ENCODE results near the gene GPX3. TPM values are rescaled to one million over a fixed set of nuclear protein-coding genes. Genes with fewer than 3 reads are reported as not detected.

Gene GPX3
- total RNA-seq, 4 donors from 2014 or later: 252 to 758 (median 352) TPM

DNA sequence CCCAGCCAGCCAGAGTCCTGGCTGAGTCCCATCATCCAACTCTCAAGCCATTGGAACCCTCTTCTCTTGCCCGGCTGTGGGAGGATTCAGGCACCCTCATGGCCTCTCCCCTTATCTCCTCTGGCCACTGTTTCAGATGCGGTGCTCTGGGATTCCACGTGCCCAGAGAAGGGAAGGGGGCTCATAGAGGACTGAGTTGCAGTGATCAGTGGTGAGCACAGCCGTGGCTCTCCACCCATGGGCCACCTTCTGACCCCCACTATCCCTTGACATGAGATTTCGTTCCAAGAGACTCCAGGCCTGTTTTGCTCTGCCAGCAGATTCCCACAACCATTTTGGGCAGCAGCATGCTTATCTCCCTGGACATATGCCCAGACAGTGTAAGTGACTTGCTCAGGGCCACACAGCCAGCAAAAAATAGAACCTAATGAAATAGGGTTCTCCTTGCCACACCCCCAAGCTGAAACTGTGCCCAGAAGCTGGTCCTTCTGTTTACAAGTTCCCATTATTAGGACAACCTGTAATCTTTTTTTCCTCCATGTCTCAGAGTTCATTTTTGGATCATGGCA is 2.7 kb downstream of the GPX3 start:
- WGBS, 2 donors (ENCODE audit: low coverage in 1 of 2): 71% methylated on average over 5 of the region's 5 CpGs; no CpG with 5 or more reads in 1 of the 2 donors
- peak overlapping the region in 3 of 4 donors; percentile 4 to 62 (median 49) for H3K4me3 ChIP-seq
- intact Hi-C loops (cut with DNase I; ENCODE audit: low total_unique reads) (no loop called here), in situ Hi-C loops (cut with MboI; ENCODE audit: low pct_ligation_motif_present in 1 of 4, low pct_unique_long_range_greater_than_20kb in 1 of 4, low sequenced_read_pairs in 3 of 4) (no loop called here)
- peaks cover 0 to 3% (median under 1%) of the 10 kb centered on the region in 4 donors for H3K36me3 ChIP-seq
- no peaks in the 10 kb centered on the region for H3K27me3 ChIP-seq
- TF ChIP-seq, protein P1, sequence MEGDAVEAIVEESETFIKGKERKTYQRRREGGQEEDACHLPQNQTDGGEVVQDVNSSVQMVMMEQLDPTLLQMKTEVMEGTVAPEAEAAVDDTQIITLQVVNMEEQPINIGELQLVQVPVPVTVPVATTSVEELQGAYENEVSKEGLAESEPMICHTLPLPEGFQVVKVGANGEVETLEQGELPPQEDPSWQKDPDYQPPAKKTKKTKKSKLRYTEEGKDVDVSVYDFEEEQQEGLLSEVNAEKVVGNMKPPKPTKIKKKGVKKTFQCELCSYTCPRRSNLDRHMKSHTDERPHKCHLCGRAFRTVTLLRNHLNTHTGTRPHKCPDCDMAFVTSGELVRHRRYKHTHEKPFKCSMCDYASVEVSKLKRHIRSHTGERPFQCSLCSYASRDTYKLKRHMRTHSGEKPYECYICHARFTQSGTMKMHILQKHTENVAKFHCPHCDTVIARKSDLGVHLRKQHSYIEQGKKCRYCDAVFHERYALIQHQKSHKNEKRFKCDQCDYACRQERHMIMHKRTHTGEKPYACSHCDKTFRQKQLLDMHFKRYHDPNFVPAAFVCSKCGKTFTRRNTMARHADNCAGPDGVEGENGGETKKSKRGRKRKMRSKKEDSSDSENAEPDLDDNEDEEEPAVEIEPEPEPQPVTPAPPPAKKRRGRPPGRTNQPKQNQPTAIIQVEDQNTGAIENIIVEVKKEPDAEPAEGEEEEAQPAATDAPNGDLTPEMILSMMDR (IDR thresholded peaks at IDR 0.05): no peak
- TF ChIP-seq POLR2AphosphoS5 (IDR thresholded peaks at IDR 0.05) (no peak), POLR2A (IDR thresholded peaks at IDR 0.05) (no peak), EP300 (IDR thresholded peaks at IDR 0.05; ENCODE audit: low read depth) (no peak)
- peaks cover 5 to 57% (median 33%) of the 10 kb centered on the region in 4 donors for H3K4me1 ChIP-seq
- DNase-seq: no peak
- H3K9me3 ChIP-seq: no peaks in the 10 kb centered on the region
- peak overlapping the region; percentile 74 to 88 (median 82) for H3K27ac ChIP-seq

DNA sequence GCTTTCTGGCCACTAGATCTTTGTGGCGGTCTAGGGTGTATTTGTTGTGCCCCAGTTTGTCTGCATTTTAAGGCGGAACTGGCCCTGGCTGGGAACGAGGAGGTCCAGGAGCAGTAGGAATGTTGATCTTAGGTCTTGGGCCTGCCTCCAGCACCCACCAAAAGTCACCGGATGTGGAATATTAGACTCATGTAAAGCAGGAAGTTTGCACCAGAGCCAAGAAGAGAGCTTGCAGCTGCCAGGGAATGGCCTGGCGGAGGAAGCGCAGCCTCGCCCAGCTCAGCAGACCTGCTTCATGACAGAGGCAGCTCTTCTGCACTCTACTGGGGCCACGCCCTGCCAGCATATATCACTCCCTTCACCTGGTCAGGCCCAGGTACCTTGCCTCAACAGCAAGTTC is 3.3 kb downstream of the GPX3 start:
- Histone ChIP-seq H3K9me3 (no peaks in the 10 kb centered on the region), H3K4me1 (peaks cover 5 to 57% (median 33%) of the 10 kb centered on the region in 4 donors), H3K4me3 (peak overlapping the region in 1 of 4 donors; percentile 62), H3K27ac (peak overlapping the region; percentile 74 to 88 (median 82)), H3K36me3 (peaks cover 0 to 5% (median 2%) of the 10 kb centered on the region in 4 donors), H3K27me3 (no peaks in the 10 kb centered on the region)
- peak in 1 of 3 donors; percentile 42 for TF ChIP-seq POLR2AphosphoS5 (IDR thresholded peaks at IDR 0.05)
- TF ChIP-seq, protein P1 (IDR thresholded peaks at IDR 0.05): no peak
- in situ Hi-C loops (cut with MboI; ENCODE audit: low pct_ligation_motif_present in 1 of 4, low pct_unique_long_range_greater_than_20kb in 1 of 4, low sequenced_read_pairs in 3 of 4): no loop called here
- peak; percentile 64 for DNase-seq
- intact Hi-C loops (cut with DNase I; ENCODE audit: low total_unique reads): no loop called here
- 40% methylated on average over 8 of the region's 8 CpGs; no CpG with 5 or more reads in 1 of the 2 donors for WGBS, 2 donors (ENCODE audit: low coverage in 1 of 2)

DNA sequence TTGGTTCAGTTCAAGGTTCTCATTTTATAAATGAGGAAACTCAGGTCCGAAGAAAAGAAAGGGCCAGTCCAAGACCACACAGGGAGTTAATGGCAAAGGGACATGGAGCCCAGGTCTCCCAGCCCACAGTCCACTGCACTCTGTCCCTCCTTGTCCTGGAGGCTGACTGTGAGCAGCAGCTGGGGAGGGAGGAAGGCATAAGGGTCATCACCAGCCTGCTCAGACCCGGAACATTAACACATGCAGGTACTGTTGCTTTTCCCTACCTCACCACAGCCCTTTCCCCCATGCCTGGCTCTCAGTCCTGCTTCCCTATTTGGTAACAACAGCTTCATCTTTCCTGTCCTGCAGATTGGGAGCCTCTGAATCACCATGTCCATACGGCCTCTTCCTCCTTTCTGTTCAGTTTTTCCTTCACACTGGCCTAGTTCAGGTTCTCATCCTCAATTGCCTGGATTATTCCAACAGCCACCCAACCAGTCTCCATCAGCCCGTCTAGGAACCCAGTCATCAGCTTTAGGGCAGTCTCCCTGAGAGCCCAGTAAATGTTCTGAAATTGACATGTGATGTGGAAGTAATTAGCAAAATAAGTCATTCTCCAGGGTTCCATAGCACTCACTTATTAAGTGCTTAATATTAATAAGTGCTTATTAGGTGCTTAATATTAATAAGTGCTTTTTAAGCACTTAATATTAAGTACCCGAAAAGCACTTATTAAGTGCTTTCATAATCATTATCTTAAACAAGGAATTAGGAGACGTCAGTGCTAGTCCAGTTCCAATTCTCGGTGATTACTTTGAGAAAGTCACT is 4.3 kb downstream of the GPX3 start:
- Histone ChIP-seq H3K27me3 (no peaks in the 10 kb centered on the region), H3K4me3 (peak overlapping the region in 1 of 4 donors; percentile 62), H3K36me3 (peaks cover 0 to 12% (median 5%) of the 10 kb centered on the region in 4 donors), H3K4me1 (peaks cover 5 to 57% (median 33%) of the 10 kb centered on the region in 4 donors), H3K9me3 (no peaks in the 10 kb centered on the region), H3K27ac (peak overlapping the region; percentile 74 to 88 (median 82))
- TF ChIP-seq POLR2AphosphoS5 (IDR thresholded peaks at IDR 0.05) (no peak), POLR2A (IDR thresholded peaks at IDR 0.05) (no peak), EP300 (IDR thresholded peaks at IDR 0.05; ENCODE audit: low read depth) (no peak)
- TF ChIP-seq, protein P1 (IDR thresholded peaks at IDR 0.05): no peak
- in situ Hi-C loops (cut with MboI; ENCODE audit: low pct_ligation_motif_present in 1 of 4, low pct_unique_long_range_greater_than_20kb in 1 of 4, low sequenced_read_pairs in 3 of 4): no loop called here
- WGBS, 2 donors (ENCODE audit: low coverage in 1 of 2): 88 to 92% methylated on average over 3 to 7 of the region's 7 CpGs
- intact Hi-C loops (cut with DNase I; ENCODE audit: low total_unique reads): no loop called here
- no peak for DNase-seq

DNA sequence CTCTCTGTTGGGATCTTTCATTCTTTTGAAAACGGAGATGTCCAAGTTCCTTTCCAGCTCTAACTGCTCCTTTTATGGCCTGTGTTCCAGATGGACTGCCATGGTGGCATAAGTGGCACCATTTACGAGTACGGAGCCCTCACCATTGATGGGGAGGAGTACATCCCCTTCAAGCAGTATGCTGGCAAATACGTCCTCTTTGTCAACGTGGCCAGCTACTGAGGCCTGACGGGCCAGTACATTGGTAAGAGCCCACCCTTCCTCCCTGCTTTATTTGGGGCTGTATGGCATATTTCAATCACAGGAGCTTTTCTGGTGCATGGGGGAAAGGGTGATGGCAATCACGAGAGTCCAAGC is 4.8 kb downstream of the GPX3 start:
- peaks cover 5 to 52% (median 30%) of the 10 kb centered on the region in 4 donors for H3K4me1 ChIP-seq
- in situ Hi-C loops (cut with MboI; ENCODE audit: low pct_ligation_motif_present in 1 of 4, low pct_unique_long_range_greater_than_20kb in 1 of 4, low sequenced_read_pairs in 3 of 4): no loop called here
- peak overlapping the region; percentile 74 to 88 (median 82) for H3K27ac ChIP-seq
- no peak for DNase-seq
- peaks cover 0 to 16% (median 7%) of the 10 kb centered on the region in 4 donors for H3K36me3 ChIP-seq
- no peaks in the 10 kb centered on the region for H3K9me3 ChIP-seq
- no peaks in the 10 kb centered on the region for H3K27me3 ChIP-seq
- intact Hi-C loops (cut with DNase I; ENCODE audit: low total_unique reads): no loop called here
- WGBS, 2 donors (ENCODE audit: low coverage in 1 of 2): 93 to 94% methylated on average over 4 to 7 of the region's 7 CpGs
- TF ChIP-seq, protein P1 (IDR thresholded peaks at IDR 0.05): no peak
- no peak for TF ChIP-seq POLR2A (IDR thresholded peaks at IDR 0.05)
- no peak for TF ChIP-seq EP300 (IDR thresholded peaks at IDR 0.05; ENCODE audit: low read depth)
- no peak for TF ChIP-seq POLR2AphosphoS5 (IDR thresholded peaks at IDR 0.05)
- H3K4me3 ChIP-seq: peak overlapping the region in 1 of 4 donors; percentile 62

Data from transverse colon (tissue), 4 donors.